K562 (cell line): ENCODE measurements around the gene STK16. TPM values are rescaled to one million over a fixed set of nuclear protein-coding genes. Genes with fewer than 3 reads are reported as not detected.

Source experiments
- CBX3 ChIP-seq, 2 experiments: IDR thresholded peaks; 1 replicate in 1 of 2; 2 replicates in 1 of 2; pipeline ENCODE4 v1.6.1; 2012; ENCODE audit warnings: inconsistent platforms in 2 of 2, low read length in 2 of 2, borderline replicate concordance in 1 of 2, control low read depth in 1 of 2
- CREBBP ChIP-seq: IDR thresholded peaks from one replicate; pipeline ENCODE4 v1.6.1; 2012; ENCODE audit warnings: low read depth, mild to moderate bottlenecking, control low read depth, inconsistent platforms, low read length
- DDX20 ChIP-seq: fragments of 450-650 bp; IDR thresholded peaks from 2 replicates; pipeline ENCODE4 v1.6.1; 2016; ENCODE audit warnings: missing genetic modification characterization, low read depth, mild to moderate bottlenecking, missing compliant biosample characterization, moderate library complexity
- HMBOX1 ChIP-seq: sonication (generic); IDR thresholded peaks from 2 replicates; pipeline ENCODE4 v1.6.1; 2016
- MITF ChIP-seq: IDR thresholded peaks from 2 replicates; pipeline ENCODE4 v1.6.1; 2014; ENCODE audit warnings: antibody characterized with exemption
- MTF1 ChIP-seq: fragments of 250-450 bp; sonication (Bioruptor Pico); IDR thresholded peaks from 2 replicates; pipeline ENCODE4 v1.9.0; 2021; ENCODE audit warnings: moderate library complexity, mild to moderate bottlenecking, inconsistent platforms, borderline replicate concordance
- POLR2AphosphoS2 ChIP-seq: IDR thresholded peaks from 2 replicates; pipeline ENCODE4 v1.6.1; 2012; ENCODE audit warnings: low read length, improper control_type of control experiment
- PRDM10 ChIP-seq: fragments of 450-650 bp; IDR thresholded peaks from 2 replicates; pipeline ENCODE4 v1.6.1; 2018; ENCODE audit not compliant: partially characterized antibody
- RAD51 ChIP-seq: fragments of 450-650 bp; IDR thresholded peaks from 2 replicates; pipeline ENCODE4 v1.7.1; 2016; ENCODE audit warnings: low read depth, mild to moderate bottlenecking, borderline replicate concordance
- TAF15 ChIP-seq: fragments of 200-400 bp; formaldehyde crosslinking; IDR thresholded peaks from 2 replicates; pipeline ENCODE4 v1.6.1; 2017; ENCODE audit warnings: mild to moderate bottlenecking, low read depth, low read length, moderate library complexity
- TEAD1 ChIP-seq, 2 experiments: fragments of 450-650 bp in 1 of 2; sonication (generic) in 1 of 2; formaldehyde crosslinking; IDR thresholded peaks; 2 replicates each; pipeline versions ENCODE4 v1.4.0 to v1.8.0; 2020 to 2022; ENCODE audit warnings: mild to moderate bottlenecking in 2 of 2, missing genetic modification reagents in 1 of 2
- ZBTB11 ChIP-seq, 3 experiments: fragments of 200-800 bp in 1 of 3; fragments of 250-450 bp in 1 of 3; fragments of 450-650 bp in 1 of 3; sonication (Bioruptor Pico) in 1 of 3; sonication (Bioruptor generic) in 1 of 3; formaldehyde crosslinking in 1 of 3; IDR thresholded peaks; 2 replicates each; pipeline versions ENCODE4 v1.6.1 to v1.8.0; 2016 to 2022; ENCODE audit warnings: mild to moderate bottlenecking in 2 of 3, missing genetic modification characterization in 2 of 3, missing compliant biosample characterization in 1 of 3, moderate library complexity in 1 of 3
- ZNF431 ChIP-seq: sonication (generic); formaldehyde crosslinking; IDR thresholded peaks from 2 replicates; pipeline ENCODE4 v1.8.0; 2022; ENCODE audit warnings: mild to moderate bottlenecking, missing genetic modification reagents
- ZNF75A ChIP-seq: fragments of 450-650 bp; formaldehyde crosslinking; IDR thresholded peaks from 2 replicates; pipeline ENCODE4 v1.4.0; 2020; ENCODE audit warnings: mild to moderate bottlenecking
- ZZZ3 ChIP-seq: fragments of 450-650 bp; IDR thresholded peaks from 2 replicates; pipeline ENCODE4 v1.6.1; 2016; ENCODE audit warnings: antibody characterized with exemption, mild to moderate bottlenecking, moderate library complexity
- polyA plus RNA-seq, 8 experiments: library from polyadenylated mRNA; depleted of rRNA in 4 of 8; stranded (reverse) in 5 of 8; unstranded in 3 of 8; fragments of >200 nt; fragmentation: Nextera tagmentation in 2 of 8; fragmentation: Illumina TruSeq in 1 of 8; extraction: Ambion mirVana in 2 of 8; extraction: Trizol in 1 of 8; gene quantifications; 2 replicates each; pipeline versions ENCODE4 v1.2.1 to v1.2.3, GENCODE V29; 2011 to 2014; ENCODE audit warnings: inconsistent platforms in 1 of 8, missing spikeins in 1 of 8
- total RNA-seq, 7 experiments: library from RNA; depleted of rRNA in 6 of 7; stranded (reverse); fragments of >200 nt in 6 of 7; fragmentation: Illumina TruSeq in 2 of 7; extraction: Trizol in 2 of 7; gene quantifications; 2 replicates each; pipeline versions ENCODE4 v1.2.1 to v1.2.3, GENCODE V29; 2011 to 2021; ENCODE audit warnings: low replicate concordance in 1 of 7

Gene STK16
- total and polyA plus RNA-seq, 9 of the 15 experiments (the other 6 are each of a cell fraction or from before 2014, with no cell fraction given): 5.4 to 36.2 (median 17.8) TPM

GRCh38 chr2:219277703-219278654 lies 32.7 kb downstream of the STK16 start (continued):
- TF ChIP-seq ZBTB11 (CRISPR knock-in tag; IDR thresholded peaks at IDR 0.05) (no peak), TEAD1 (CRISPR knock-in tag; IDR thresholded peaks at IDR 0.05) (peak in 1 of 2 experiments; percentile 38; a peak in 1 of 4 replicates), DDX20 (tag) (no peak), CBX3 (IDR thresholded peaks at IDR 0.05; ENCODE audit: borderline replicate concordance in 1 of 2, low read length in 2 of 2) (0 out of 3 replicates have a peak, but pooled peaks of 1 of the 2 experiments have one; percentile 11), ZNF431 (CRISPR knock-in tag) (no peak), CREBBP (no peak), TAF15 (no peak), HMBOX1 (0 out of 2 replicates have a peak, but pooled peaks have one; percentile 36), POLR2AphosphoS2 (no peak), ZNF75A (CRISPR knock-in tag) (no peak), MTF1 (CRISPR knock-in tag) (no peak), RAD51 (no peak), ZZZ3 (no peak), MITF (no peak), PRDM10 (no peak)
